ENCODE results near the gene IL10RA. TPM values are rescaled to one million over a fixed set of nuclear protein-coding genes. Genes with fewer than 3 reads are reported as not detected.
A peak's percentile ranks its signal among the peaks of the same experiment; 100 is the strongest.

The IL10RA gene
- total RNA-seq (2014; rRNA removed) (not detected in 2 replicates), Bru-seq, nascent RNA (percentile 5 among the genes with signal in this experiment), BruChase-seq, experiment 1, labeled RNA remaining after a 6-hour chase (percentile 5 among the genes with signal in this experiment), BruChase-seq, experiment 2, labeled RNA remaining after a 2-hour chase (not detected)
- long read RNA-seq, result 0 reads

DNA sequence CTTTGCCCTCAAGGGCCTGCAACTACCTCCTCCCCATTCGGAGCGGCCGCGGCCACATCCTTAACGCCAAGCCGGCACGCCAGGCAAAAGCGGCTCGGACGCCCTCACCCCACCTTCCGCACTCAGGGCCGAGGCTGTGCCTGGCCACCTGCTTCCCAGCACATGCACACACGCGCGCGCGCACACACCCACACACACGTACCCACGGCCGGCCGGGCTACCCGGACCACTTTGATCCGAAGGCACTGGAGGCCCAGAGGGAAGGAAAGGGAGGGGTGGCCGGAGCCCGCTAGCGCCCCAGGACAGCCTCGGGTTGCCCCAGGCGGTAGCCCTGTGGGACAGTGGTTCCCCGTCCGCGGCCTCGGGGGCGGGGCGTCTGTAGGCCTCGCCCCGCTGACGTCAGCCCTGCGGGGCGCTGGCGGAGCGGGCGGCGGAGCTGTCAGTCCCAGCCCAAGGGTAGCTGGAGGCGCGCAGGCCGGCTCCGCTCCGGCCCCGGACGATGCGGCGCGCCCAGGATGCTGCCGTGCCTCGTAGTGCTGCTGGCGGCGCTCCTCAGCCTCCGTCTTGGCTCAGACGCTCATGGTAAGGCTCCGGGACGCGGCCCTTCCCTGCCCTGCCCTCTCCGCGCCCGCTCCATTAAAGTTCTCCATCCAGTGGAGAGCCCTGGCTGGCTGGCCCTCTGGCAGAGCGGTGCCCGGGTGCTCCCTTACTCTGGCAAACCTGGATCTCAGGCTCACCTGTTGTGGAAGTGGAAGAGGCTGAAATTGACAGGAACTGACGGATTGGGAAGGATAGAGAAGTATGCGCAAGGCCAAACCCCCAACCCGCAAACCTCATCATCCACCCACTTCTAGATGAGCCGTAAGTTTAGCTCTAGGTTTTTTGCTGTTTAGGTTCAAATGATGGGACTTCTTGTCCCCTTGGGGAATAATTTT is at the start of gene IL10RA:
Gene IL10RA, plus strand, starts transcription at position 442 of the 935 bp plus-strand sequence. Its CDS starts 74 bp downstream, at position 516.
- Histone ChIP-seq H2AFZ (ENCODE audit: low read length) (no peak within 1 kb of the TSS), H3K79me2 (ENCODE audit: low read length) (no peaks in the 10 kb centered on the region), H3K36me3 (ENCODE audit: low read depth, low read length) (no peaks in the 10 kb centered on the region), H3K4me1 (ENCODE audit: insufficient read depth, low read length) (no peaks in the 10 kb centered on the region), H3K27me3 (ENCODE audit: low read length) (peaks cover 89% of the 10 kb centered on the region), H3K9ac (ENCODE audit: low read length) (no peak within 1 kb of the TSS), H3F3A (ENCODE audit: low read length, unreplicated experiment) (no peaks in the 10 kb centered on the region), H3K9me3 (ENCODE audit: low read length) (no peaks in the 10 kb centered on the region), H3K27ac (ENCODE audit: low read length) (no peak within 1 kb of the TSS), H3K4me3 (ENCODE audit: low read length) (0 out of 2 replicates have a peak within 1 kb of the TSS, but pooled peaks have one; percentile 7), H3K9me2 (replicated peaks; ENCODE audit: low read length) (no peaks in the 10 kb centered on the region), H3K4me2 (ENCODE audit: low read length) (peak within 1 kb of the TSS; percentile 43), H4K20me1 (ENCODE audit: low read length) (no peaks in the 10 kb centered on the region)
- intact Hi-C loops (cut with micrococcal nuclease), result no loop called here
- DNase-seq (no peak), ATAC-seq (peak; percentile 33; the same call in 1 of the 2 replicates)
- POLR2A ChIA-PET (ENCODE audit: unreplicated experiment), result no interaction called here
- no TSS peak for BruUV-seq (replicated peaks)
- CTCF ChIA-PET, result no interaction called here
- TF ChIP-seq EZH2phosphoT487 (IDR thresholded peaks at IDR 0.05; ENCODE audit: borderline replicate concordance, low read length) (no peak), EZH2 (IDR thresholded peaks at IDR 0.05; ENCODE audit: low read length, unreplicated experiment) (no peak)
- TF ChIP-seq, protein P1, sequence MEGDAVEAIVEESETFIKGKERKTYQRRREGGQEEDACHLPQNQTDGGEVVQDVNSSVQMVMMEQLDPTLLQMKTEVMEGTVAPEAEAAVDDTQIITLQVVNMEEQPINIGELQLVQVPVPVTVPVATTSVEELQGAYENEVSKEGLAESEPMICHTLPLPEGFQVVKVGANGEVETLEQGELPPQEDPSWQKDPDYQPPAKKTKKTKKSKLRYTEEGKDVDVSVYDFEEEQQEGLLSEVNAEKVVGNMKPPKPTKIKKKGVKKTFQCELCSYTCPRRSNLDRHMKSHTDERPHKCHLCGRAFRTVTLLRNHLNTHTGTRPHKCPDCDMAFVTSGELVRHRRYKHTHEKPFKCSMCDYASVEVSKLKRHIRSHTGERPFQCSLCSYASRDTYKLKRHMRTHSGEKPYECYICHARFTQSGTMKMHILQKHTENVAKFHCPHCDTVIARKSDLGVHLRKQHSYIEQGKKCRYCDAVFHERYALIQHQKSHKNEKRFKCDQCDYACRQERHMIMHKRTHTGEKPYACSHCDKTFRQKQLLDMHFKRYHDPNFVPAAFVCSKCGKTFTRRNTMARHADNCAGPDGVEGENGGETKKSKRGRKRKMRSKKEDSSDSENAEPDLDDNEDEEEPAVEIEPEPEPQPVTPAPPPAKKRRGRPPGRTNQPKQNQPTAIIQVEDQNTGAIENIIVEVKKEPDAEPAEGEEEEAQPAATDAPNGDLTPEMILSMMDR (conservative IDR thresholded peaks at IDR 0.05; ENCODE audit: low read depth, low read length), result no peak

DNA sequence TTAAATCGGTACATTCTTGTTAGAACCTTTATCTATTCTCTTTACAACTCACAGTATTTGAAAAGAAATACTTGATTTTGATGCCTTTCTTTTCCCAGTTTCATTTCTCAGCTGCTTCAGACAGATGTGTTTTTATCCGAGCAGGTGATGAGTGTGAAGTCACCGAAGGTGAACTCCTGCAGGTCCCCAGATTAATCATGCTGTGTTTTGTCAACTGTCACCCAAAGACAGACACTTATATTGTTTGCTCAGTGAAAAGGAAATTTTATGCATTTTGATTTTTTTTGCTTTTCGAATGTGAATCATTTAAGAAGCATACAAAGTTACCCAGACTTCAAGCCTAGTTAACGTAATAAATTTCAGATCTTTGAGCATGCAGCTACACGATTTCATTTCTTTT is 49.2 kb upstream of the IL10RA start:
- Histone ChIP-seq H2AFZ (ENCODE audit: low read length) (no peak overlapping the region), H3F3A (ENCODE audit: low read length, unreplicated experiment) (no peaks in the 10 kb centered on the region), H3K9ac (ENCODE audit: low read length) (no peak overlapping the region), H3K4me2 (ENCODE audit: low read length) (no peak overlapping the region), H3K4me1 (ENCODE audit: insufficient read depth, low read length) (no peaks in the 10 kb centered on the region), H4K20me1 (ENCODE audit: low read length) (no peaks in the 10 kb centered on the region), H3K27me3 (ENCODE audit: low read length) (peaks cover 53% of the 10 kb centered on the region), H3K9me3 (ENCODE audit: low read length) (no peaks in the 10 kb centered on the region), H3K27ac (ENCODE audit: low read length) (no peak overlapping the region), H3K36me3 (ENCODE audit: low read depth, low read length) (no peaks in the 10 kb centered on the region), H3K9me2 (replicated peaks; ENCODE audit: low read length) (no peaks in the 10 kb centered on the region), H3K4me3 (ENCODE audit: low read length) (no peak overlapping the region), H3K79me2 (ENCODE audit: low read length) (no peaks in the 10 kb centered on the region)
- DNase-seq (no peak), ATAC-seq (no peak)
- TF ChIP-seq, protein P1 (conservative IDR thresholded peaks at IDR 0.05; ENCODE audit: low read depth, low read length), result no peak
- no peak for TF ChIP-seq EZH2phosphoT487 (IDR thresholded peaks at IDR 0.05; ENCODE audit: borderline replicate concordance, low read length)
- no peak for TF ChIP-seq EZH2 (IDR thresholded peaks at IDR 0.05; ENCODE audit: low read length, unreplicated experiment)
- ChIA-PET POLR2A (ENCODE audit: unreplicated experiment) (no interaction called here), CTCF (no interaction called here)
- no TSS peak for BruUV-seq (replicated peaks)
- intact Hi-C loops (cut with micrococcal nuclease), result no loop called here
